GM21367 (cell line): ENCODE measurements around the gene AVL9.
"Not testable (repeated sequence)": the region's sequence is repeated elsewhere in the genome, so short reads cannot be mapped to it uniquely, and the experiment has no call there.

Experiments used
- ATAC-seq: cut with Tn5 transposase; IDR thresholded peaks from one replicate; pipeline ENCODE4 v1.9.1; 2021; ENCODE audit not compliant: unreplicated experiment

The AVL9 gene

GRCh38 chr7:32586291-32587221 is 91.3 kb downstream of the AVL9 start:
- ATAC-seq, result no peak

GRCh38 chr7:32587411-32587948 is 92.2 kb downstream of the AVL9 start:
- ATAC-seq, result no peak

- no peak for ATAC-seq
These were observed 93.4 kb downstream of the AVL9 start for GRCh38 chr7:32588657-32589056.

GRCh38 chr7:32591938-32592337 is 96.6 kb downstream of the AVL9 start:
- ATAC-seq, result no peak

GRCh38 chr7:32592701-32593100 is 97.4 kb downstream of the AVL9 start:
- no peak for ATAC-seq

DNA sequence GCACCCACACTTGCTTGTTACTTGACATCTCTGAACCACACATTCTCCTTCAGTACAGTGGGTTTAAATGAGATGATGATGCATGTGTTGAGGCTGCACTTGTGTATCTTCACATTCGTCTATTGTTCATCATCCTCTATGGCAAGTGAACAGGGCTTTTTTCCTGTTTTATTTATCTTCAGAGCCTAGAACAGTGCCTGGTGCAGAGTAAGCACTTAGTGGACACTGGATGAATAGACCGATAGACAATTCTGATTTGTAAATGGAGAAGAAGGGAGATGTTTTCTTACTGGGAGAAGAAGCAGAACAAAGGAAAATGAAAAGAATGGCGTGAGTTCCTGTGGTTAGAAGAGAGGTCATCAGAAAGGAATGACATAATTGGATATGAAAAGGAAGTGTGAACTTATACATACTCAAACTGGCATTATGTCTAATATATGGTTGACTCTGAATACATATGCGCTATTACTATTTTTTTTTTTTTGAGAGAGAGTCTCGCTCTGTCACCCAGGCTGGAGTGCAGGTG is 99.7 kb downstream of the AVL9 start:
- ATAC-seq, result no peak

DNA sequence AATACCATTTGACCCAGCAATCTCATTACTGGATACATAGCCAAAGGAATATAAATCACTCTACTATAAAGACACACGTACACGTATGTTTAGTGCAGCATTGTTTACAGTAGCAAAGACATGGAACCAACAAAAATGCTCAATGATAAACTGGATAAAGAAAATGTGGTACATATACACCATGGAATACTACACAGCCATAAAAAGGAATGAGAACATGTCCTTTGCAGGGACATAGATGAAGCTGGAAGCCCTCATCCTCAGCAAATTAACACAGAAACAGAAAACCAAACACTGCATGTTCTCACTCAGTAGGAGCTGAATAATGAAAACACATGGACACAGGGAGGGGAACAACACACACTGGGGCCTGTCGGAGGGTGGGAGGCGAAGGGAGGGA is 105.9 kb downstream of the AVL9 start:
- ATAC-seq, result not testable (repeated sequence)

DNA sequence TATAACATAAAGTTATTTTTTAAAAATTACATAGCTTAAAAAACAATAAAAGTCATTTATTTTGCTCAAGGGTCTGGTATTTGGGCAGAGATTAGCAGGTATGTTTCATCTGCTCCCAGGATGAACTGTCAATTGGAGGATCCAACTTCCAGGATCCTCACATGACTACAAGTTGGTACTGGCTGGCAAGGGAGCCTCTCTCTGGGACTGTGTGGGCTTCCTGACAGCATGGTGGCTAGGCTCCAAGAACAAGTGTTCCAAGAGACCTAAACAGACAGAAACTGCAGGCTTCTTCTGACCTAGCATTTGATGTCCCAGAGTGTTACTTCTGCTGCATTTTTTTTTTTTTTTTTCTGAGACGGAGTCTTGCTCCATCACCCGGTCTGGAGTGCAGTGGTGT is 107.2 kb downstream of the AVL9 start:
- ATAC-seq, result no peak

- ATAC-seq, result not testable (repeated sequence)
These were observed 108.2 kb downstream of the AVL9 start for GRCh38 chr7:32603492-32603891.

DNA sequence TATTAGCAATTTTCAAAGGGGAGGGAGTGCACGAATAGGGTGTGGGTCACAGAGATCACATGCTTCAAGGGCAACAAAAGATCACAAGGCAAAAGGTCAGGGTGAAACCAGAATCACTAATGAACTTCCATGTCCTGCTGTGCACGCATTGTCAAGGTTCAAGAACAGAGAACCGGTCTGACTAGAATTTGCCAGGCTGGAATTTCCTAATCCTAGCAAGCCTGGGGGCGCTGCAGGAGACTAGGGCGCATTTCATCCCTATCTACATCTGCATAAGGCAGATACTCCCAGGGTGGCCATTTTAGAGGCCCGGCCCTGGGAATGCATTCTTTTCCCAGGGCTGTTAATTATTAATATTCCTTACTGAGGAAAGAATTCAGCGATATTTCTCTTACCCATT is 108.8 kb downstream of the AVL9 start:
- ATAC-seq, result not testable (repeated sequence)

DNA sequence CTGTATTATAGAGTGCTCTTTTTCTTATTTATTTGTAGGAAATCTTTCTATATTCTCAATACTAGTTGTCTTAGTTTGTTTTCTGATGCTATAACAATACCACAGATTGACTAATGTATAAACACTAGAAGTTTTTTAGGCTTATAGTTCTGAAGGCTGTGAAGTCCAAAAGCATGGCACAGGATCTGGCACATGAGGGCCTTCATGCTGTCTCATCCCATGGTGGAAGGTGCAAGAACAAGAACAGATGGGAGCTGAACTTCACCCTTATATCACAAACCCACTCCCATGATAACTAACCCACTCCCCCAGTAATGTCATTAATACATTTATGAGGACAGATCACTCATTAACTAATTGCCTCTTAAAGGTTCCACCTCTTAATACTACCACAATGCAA is 109.7 kb downstream of the AVL9 start:
- ATAC-seq, result no peak

GRCh38 chr7:32609463-32609862 is 114.2 kb downstream of the AVL9 start:
- no peak for ATAC-seq

DNA sequence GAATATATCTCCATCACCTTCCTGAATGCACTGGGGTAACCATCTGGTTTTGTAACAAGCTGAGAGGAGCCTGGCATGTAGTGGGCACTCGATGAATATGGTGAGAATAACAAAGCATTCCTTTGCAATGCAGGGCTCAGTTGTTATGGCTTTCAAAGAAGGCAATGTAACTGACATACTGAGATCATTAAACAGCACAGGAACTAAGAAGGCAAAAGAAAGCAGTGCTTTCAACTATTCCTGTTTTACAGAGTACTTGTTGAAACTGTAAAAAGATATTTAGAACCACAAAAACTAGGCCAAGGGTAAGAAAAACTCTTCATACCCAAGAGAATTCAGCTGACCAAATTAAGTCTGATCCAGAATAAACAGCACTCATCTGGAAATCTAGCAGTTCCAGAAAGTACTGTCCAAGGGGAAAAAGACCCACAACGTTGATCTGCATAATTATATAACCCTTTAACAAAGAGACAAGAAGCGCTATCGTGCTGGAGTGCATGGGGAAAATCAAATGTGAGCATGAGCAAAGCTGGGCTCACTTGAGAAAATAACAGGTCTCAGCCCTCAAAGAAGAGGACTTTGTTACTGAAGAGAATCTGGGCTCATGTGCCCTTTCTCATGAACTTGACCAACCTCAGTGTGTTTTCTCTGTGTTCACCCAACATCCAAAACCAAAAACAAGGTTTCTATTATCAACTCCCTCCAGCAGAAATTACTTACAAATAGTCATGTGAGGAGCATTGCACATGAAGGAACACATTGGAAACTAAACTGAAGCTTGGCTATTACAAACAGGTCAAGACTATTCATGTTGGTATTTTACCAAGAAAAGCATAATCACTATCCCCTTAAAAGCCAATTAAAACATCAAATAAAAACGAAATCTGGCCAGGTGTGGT is 116.2 kb downstream of the AVL9 start:
- ATAC-seq, result no peak

GRCh38 chr7:32616625-32617024 is 121.3 kb downstream of the AVL9 start:
- ATAC-seq, result no peak

DNA sequence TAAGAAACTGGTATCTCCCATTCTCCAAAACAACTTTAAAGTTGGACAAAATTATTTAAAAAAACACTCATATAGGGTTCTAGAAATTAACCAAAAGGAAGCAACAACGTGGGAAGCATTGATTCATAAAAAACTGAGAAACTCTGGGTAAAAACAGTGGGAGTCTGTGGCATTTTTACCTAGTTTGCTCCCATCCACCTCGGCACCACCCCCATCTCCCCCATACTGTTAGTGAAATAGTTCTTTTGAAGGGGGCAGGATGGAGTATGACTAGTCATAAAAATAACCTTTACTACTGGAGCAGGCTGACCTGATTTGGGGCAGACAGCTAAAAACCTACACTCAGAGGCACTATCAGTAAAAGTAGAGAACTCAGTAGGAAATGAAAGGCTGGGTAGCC is 123.2 kb downstream of the AVL9 start:
- no peak for ATAC-seq

DNA sequence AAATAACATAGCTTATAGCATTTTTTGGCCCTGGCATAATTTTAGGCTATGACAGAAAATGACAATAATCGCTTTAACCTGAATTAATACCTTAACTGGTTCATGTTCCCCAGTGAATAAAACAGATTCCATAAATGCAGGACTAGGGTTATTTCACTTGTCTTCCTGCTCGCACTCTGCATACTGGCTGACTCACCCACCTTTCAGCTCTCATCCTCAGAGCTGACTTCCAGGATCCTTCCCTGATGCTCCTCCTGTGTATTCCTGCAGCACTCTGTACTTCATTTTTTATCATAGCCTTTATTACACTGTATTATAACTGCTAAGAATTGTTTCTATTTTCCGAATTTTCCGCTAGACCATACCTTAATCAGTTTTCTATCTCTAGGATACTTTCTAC is 123.7 kb downstream of the AVL9 start:
- no peak for ATAC-seq

DNA sequence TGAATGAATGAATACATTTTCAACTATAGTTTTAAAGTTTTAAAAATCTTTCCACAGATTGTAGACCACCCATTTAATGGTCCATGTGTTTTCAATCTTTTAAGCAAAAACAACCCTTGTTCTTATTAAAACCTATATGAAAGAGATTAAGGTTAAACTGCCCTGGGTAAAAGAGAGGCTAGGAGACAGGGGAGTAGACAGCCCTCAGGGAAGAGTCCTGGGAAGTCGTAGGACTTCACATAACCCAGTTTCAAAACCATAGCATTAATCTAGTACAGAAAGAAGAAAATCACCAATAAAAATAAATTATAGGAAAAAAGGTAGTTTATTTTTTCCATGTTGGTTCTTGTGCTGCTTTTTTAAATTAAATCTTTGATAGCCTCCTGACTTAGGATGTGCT is 124.1 kb downstream of the AVL9 start:
- ATAC-seq, result not testable (repeated sequence)

GRCh38 chr7:32631021-32631420 is 135.7 kb downstream of the AVL9 start:
- no peak for ATAC-seq

GRCh38 chr7:32631590-32632497 is 136.6 kb downstream of the AVL9 start:
- not testable (repeated sequence) for ATAC-seq

DNA sequence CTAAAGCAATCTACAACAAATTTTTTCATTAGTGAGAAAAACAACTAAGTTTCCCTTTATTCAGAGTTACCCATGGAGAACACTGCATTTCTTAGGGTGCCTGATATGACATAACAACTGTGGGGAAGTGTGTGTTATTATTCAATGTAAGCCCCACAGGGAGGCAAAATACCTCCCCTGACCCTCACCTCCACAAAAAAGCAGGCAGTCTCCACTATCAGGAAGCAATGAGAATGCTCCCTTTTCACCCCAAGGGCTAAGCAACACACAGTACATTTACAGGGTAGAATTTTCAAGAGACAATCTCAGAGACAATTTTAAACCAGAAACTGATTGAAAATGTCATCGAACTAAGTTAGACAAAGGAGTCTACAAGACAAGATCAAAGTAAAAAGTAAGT is 138.2 kb downstream of the AVL9 start:
- not testable (repeated sequence) for ATAC-seq
